ENCODE measurements around the gene GPD2. TPM values are rescaled to one million over a fixed set of nuclear protein-coding genes. Genes with fewer than 3 reads are reported as not detected.

GPD2 gene
- total and polyA plus RNA-seq, 10 of the 15 experiments (the other 5 are each of a cell fraction or from before 2014, with no cell fraction given): 10.0 to 73.5 (median 43.4) TPM

DNA sequence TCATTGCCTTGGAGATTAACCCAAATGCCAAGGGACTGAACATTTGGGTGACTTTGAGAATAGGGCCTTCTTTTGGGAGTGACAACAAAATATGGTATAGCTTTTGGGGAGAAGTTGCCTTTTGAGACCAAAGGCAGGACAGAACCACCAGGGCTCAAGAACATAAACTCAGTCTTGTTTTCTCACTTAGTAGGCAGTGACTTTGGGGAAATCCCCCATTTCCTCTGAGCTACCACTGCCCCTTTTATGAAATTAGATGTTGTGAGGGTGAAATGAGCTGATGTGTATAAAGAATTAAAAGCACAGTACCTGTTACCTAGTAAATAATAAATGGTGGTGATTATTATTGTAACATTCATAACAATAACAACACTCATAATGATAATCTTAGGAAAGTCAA lies 36.5 kb downstream of the GPD2 start:
- FAIRE-seq: no peak
- ChIA-PET POLR2A (interaction anchor here (0.6 to 2.3 kb wide), 12 partner anchors 9 to 138 kb away, joined by 3 to 9 read pairs (median 3); no protein-coding TSS in a partner anchor), CTCF (interaction anchor here (0.8 to 2.9 kb wide), 7 partner anchors 9 to 117 kb away, joined by 3 to 11 read pairs (median 5); no protein-coding TSS in a partner anchor), SMC1A (ENCODE audit: uncharacterized antibody, unreplicated experiment) (interaction anchor here (0.9 to 5.3 kb wide), 26 partner anchors 9 to 138 kb away, joined by 3 to 35 read pairs (median 6); no protein-coding TSS in a partner anchor), RAD21 (ENCODE audit: unreplicated experiment) (interaction anchor here (0.6 to 2.8 kb wide), 14 partner anchors 9 to 138 kb away, joined by 3 to 20 read pairs (median 3); no protein-coding TSS in a partner anchor)
- no peaks in the 10 kb centered on the region; a peak in 1 of 4 replicates for H3K36me3 ChIP-seq (ENCODE audit: control insufficient read depth in 2 of 2, insufficient read depth in 2 of 2, low read length in 1 of 2)
- no TSS peak for BruUV-seq (replicated peaks)
- H4K20me1 ChIP-seq (ENCODE audit: control insufficient read depth, insufficient read depth): no peaks in the 10 kb centered on the region
- DNase-seq (ENCODE audit: low read depth, low spot score): no peak
- in situ Hi-C loops (cut with MboI): no loop called here
- H3K27ac ChIP-seq (ENCODE audit: control insufficient read depth, insufficient read depth): no peak overlapping the region
- H3K9ac ChIP-seq (ENCODE audit: control insufficient read depth, insufficient read depth, low read length): no peak overlapping the region
- H2AFZ ChIP-seq (ENCODE audit: control insufficient read depth, low read depth, low read length): no peak overlapping the region
- no peaks in the 10 kb centered on the region for H3K27me3 ChIP-seq (replicated peaks in 1 of 2; ENCODE audit: control insufficient read depth in 2 of 2, insufficient read depth in 2 of 2, low read length in 1 of 2)
- ATAC-seq: peak; percentile 73
- peak overlapping the region; percentile 50; the same call in 1 of the 2 replicates for H3K4me2 ChIP-seq (ENCODE audit: control insufficient read depth, insufficient read depth)
- H3K79me2 ChIP-seq (ENCODE audit: control insufficient read depth, insufficient read depth, low read length): peaks cover 23% of the 10 kb centered on the region
- intact Hi-C loops (cut with micrococcal nuclease; ENCODE audit: unreplicated experiment): no loop called here
- TF ChIP-seq FOXM1 (IDR thresholded peaks at IDR 0.05; ENCODE audit: low read depth, low read length) (no peak), RUNX3 (IDR thresholded peaks at IDR 0.05; ENCODE audit: low read length) (peak; percentile 9; the same call in 1 of the 2 replicates), RAD21 (IDR thresholded peaks at IDR 0.05; ENCODE audit: insufficient read depth, low read depth, low read length) (0 out of 2 replicates have a peak, but pooled peaks have one; percentile 1), YBX1 (IDR thresholded peaks at IDR 0.05) (no peak)
- TF ChIP-seq, protein P1, sequence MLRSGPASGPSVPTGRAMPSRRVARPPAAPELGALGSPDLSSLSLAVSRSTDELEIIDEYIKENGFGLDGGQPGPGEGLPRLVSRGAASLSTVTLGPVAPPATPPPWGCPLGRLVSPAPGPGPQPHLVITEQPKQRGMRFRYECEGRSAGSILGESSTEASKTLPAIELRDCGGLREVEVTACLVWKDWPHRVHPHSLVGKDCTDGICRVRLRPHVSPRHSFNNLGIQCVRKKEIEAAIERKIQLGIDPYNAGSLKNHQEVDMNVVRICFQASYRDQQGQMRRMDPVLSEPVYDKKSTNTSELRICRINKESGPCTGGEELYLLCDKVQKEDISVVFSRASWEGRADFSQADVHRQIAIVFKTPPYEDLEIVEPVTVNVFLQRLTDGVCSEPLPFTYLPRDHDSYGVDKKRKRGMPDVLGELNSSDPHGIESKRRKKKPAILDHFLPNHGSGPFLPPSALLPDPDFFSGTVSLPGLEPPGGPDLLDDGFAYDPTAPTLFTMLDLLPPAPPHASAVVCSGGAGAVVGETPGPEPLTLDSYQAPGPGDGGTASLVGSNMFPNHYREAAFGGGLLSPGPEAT (IDR thresholded peaks at IDR 0.05; ENCODE audit: low read depth): no peak
- H3K9me3 ChIP-seq (replicated peaks; ENCODE audit: control insufficient read depth, insufficient read depth, low read length): no peaks in the 10 kb centered on the region; the same call in 2 of the 3 replicates
- no peak overlapping the region for H3K4me3 ChIP-seq
- peaks cover 40% of the 10 kb centered on the region for H3K4me1 ChIP-seq (ENCODE audit: control insufficient read depth, insufficient read depth, low read length)

All from GM12878 (cell line).